Activated naive CD8-positive, alpha-beta T cell treated with anti-CD3 and anti-CD28 coated beads, Interleukin-2, amount 10 ng/mL, durations not matched to agents 7 days and 5 days (primary cell): Measurements from ENCODE around the gene DIRAS2. TPM values are rescaled to one million over a fixed set of nuclear protein-coding genes. Genes with fewer than 3 reads are reported as not detected.

Experiments used
- ATAC-seq: fragments of 150-1000 bp; cut with Tn5 transposase; one replicate; pipeline ENCODE4 v1.10.0; 2021; ENCODE audit warnings: low read depth, moderate library complexity
- POLR2A ChIA-PET: fragments of 350-600 bp; sonication (Branson Sonifier 250); formaldehyde crosslinking; loops from one replicate; lab custom pipeline; 2021; ENCODE audit warnings: antibody characterized with exemption; lab: Charles Lee
- DNase-seq: peaks from one replicate; pipeline ENCODE4 v3.0.0; 2021
- H3K27ac Mint-ChIP-seq: one replicate; pipeline ENCODE4 v1.8.0; 2022; ENCODE audit warnings: mild to moderate bottlenecking, mixed read lengths
- H3K27me3 Mint-ChIP-seq: one replicate; pipeline ENCODE4 v1.8.0; 2022; ENCODE audit warnings: mild to moderate bottlenecking, moderate library complexity, mixed read lengths
- H3K36me3 Mint-ChIP-seq: one replicate; pipeline ENCODE4 v1.8.0; 2021; ENCODE audit warnings: mild to moderate bottlenecking, mixed read lengths
- H3K4me1 Mint-ChIP-seq: one replicate; pipeline ENCODE4 v1.8.0; 2021; ENCODE audit warnings: mixed read lengths
- H3K4me3 Mint-ChIP-seq: one replicate; pipeline ENCODE4 v1.8.0; 2022; ENCODE audit warnings: mild to moderate bottlenecking, moderate library complexity, mixed read lengths
- H3K9me3 Mint-ChIP-seq: one replicate; pipeline ENCODE4 v1.8.0; 2021; ENCODE audit warnings: mixed read lengths
- total RNA-seq, 2 experiments: library from RNA; stranded (reverse); gene quantifications; one replicate each; pipeline ENCODE4 v1.2.3, GENCODE V29; 2021

The DIRAS2 gene
- total RNA-seq, 2 experiments from 2014 or later: not detected

DNA sequence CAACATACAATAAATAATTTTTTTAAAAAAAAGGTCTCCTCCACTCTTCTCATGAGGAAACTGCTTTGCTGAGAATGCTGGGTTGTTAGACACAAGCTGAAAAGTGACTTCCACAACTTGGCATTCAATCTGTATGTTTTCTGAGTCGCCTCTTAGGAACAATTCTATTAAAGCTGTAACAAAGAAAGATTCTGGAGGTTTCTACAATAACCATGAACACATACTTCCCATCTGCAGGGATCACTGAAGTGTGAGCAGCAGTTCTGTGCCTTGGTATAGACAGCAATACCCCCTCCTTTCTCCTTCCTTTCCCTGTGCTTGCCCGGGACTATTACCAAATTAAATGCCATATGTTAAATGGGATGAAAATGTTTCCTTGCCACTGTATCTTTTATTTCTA is 1.5 kb downstream of the DIRAS2 start:
- Mint-ChIP-seq H3K36me3 (no peaks in the 10 kb centered on the region), H3K4me1 (peaks cover 3% of the 10 kb centered on the region), H3K27me3 (peaks cover 61% of the 10 kb centered on the region), H3K4me3 (no peak overlapping the region), H3K9me3 (no peaks in the 10 kb centered on the region), H3K27ac (no peak overlapping the region)
- POLR2A ChIA-PET: no interaction called here
- DNase-seq (no peak), ATAC-seq (no peak)

DNA sequence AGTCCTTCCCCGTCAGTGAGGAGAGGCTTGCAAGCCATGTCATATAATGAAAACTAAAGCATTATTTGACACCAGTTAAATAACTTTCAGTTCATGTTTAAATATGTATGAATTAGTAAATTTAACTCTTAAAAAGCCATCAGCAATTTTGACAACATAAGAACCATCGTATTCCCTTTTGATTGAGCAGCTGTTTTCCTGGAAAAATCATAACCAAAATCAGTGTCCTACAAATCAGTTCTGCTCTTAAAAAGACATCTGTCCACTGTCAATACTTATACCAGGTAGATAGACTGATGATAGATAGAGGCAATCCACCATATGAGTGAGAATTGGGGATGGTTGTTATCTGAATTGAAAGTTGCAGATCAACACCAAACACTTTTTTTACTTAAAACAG is 2.3 kb downstream of the DIRAS2 start:
- Mint-ChIP-seq H3K4me3 (no peak overlapping the region), H3K27me3 (peaks cover 53% of the 10 kb centered on the region), H3K36me3 (no peaks in the 10 kb centered on the region), H3K9me3 (no peaks in the 10 kb centered on the region), H3K27ac (no peak overlapping the region), H3K4me1 (peaks cover 3% of the 10 kb centered on the region)
- POLR2A ChIA-PET: no interaction called here
- DNase-seq: no peak
- no peak for ATAC-seq

GRCh38 chr9:90637626-90638025 is 5.0 kb downstream of the DIRAS2 start:
- H3K27ac Mint-ChIP-seq: no peak overlapping the region
- POLR2A ChIA-PET: no interaction called here
- no peaks in the 10 kb centered on the region for H3K4me1 Mint-ChIP-seq
- H3K27me3 Mint-ChIP-seq: peaks cover 35% of the 10 kb centered on the region
- H3K36me3 Mint-ChIP-seq: no peaks in the 10 kb centered on the region
- no peak overlapping the region for H3K4me3 Mint-ChIP-seq
- no peak for DNase-seq
- ATAC-seq: no peak
- H3K9me3 Mint-ChIP-seq: no peaks in the 10 kb centered on the region

DNA sequence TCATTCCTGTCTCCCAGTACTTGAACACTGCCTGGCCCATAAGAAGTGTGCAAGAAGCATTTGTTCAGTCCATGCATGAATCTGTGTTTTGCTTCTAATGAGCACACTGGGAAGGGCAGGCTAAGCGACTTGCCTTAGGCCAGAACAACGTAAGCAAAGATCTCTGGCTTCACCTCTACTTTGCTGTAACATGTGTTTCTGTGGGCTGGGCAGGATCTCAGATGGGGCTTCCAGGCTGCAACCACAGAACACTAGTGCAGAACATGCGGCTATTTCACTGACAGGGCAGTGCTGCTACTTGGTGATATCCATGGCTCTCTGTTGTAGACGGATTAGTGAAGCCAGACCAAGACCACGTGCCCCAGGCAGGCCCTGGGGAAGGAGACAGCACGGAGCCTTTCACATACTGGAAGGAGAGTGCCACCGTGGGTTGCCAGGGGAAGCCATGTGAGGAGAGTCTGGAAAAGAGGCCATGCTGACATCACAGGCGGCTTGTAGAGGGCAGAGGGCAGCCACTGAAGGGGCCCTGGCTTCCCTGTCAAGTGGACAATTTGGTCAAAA is 9.9 kb downstream of the DIRAS2 start:
- Mint-ChIP-seq H3K4me3 (no peak overlapping the region), H3K36me3 (no peaks in the 10 kb centered on the region), H3K27me3 (peaks cover 3% of the 10 kb centered on the region), H3K9me3 (no peaks in the 10 kb centered on the region), H3K4me1 (no peaks in the 10 kb centered on the region), H3K27ac (no peak overlapping the region)
- DNase-seq (no peak), ATAC-seq (no peak)
- POLR2A ChIA-PET: no interaction called here

DNA sequence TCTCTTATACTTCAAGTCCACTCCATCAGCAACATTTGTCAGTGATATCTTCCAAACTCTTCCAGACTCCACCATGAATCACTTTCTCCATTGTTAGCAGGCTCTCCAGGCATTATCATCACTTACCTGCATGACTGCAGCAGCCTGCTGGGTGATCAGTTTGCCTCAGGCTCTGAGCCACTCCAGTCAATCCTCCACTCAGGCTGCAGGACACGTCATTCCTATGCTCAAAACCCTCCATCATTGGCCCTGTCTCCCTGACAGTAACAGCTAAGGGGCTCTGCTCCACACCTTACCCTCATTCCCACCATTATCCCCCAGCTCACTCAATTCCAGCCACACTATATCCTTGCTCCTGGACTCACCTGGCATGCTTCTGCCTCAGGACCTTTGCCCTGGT is 10.7 kb downstream of the DIRAS2 start:
- POLR2A ChIA-PET: no interaction called here
- H3K27me3 Mint-ChIP-seq: peaks cover 3% of the 10 kb centered on the region
- H3K27ac Mint-ChIP-seq: no peak overlapping the region
- no peak for DNase-seq
- no peaks in the 10 kb centered on the region for H3K4me1 Mint-ChIP-seq
- H3K4me3 Mint-ChIP-seq: no peak overlapping the region
- no peaks in the 10 kb centered on the region for H3K9me3 Mint-ChIP-seq
- H3K36me3 Mint-ChIP-seq: no peaks in the 10 kb centered on the region
- ATAC-seq: no peak

DNA sequence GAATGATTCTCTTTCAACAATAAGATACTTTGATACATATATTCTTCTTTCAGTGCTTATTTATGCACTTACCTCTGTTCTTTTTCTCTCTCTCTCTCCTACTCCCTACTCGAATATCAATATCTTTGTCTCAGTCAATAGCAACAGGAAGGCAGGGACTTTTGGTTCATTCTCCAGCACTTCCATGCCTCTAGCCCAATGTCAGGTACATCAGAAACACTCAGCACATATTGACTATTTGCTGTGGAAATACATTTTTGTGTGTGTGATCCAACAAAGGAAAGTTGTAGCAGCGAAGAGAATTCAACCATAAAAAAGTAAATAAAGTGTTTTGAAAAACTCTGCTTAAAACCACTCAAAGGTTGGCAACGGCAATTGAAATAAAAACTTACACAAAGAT is 12.6 kb downstream of the DIRAS2 start:
- H3K27ac Mint-ChIP-seq: no peak overlapping the region
- H3K36me3 Mint-ChIP-seq: no peaks in the 10 kb centered on the region
- H3K4me1 Mint-ChIP-seq: no peaks in the 10 kb centered on the region
- H3K4me3 Mint-ChIP-seq: no peak overlapping the region
- POLR2A ChIA-PET: no interaction called here
- H3K9me3 Mint-ChIP-seq: no peaks in the 10 kb centered on the region
- DNase-seq (no peak), ATAC-seq (no peak)
- peaks cover 3% of the 10 kb centered on the region for H3K27me3 Mint-ChIP-seq

- Mint-ChIP-seq H3K36me3 (no peaks in the 10 kb centered on the region), H3K9me3 (no peaks in the 10 kb centered on the region)
- POLR2A ChIA-PET: no interaction called here
These were observed 13.3 kb downstream of the DIRAS2 start for GRCh38 chr9:90629354-90629753.

DNA sequence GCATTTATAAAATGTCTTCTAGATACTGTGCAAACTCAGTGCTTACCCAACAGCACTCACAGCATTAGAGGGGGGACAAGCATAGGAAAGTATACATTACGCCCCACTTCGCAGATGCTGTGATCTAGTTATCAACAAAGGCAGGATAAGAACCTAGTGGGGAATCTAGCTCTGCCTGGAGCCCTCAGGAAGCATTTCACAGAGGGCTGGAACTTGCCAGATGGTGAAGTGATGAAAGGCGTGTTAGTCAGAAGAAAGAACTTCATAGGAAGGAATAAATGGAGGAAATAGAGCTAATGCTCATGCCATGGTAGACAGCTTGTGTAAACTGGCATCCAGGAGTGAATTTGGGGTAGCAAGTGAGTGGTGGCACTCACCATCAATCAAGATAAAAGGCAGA is 25.8 kb downstream of the DIRAS2 start:
- Mint-ChIP-seq H3K4me3 (no peak overlapping the region), H3K4me1 (no peaks in the 10 kb centered on the region), H3K36me3 (no peaks in the 10 kb centered on the region), H3K9me3 (no peaks in the 10 kb centered on the region), H3K27me3 (peaks cover 10% of the 10 kb centered on the region), H3K27ac (no peak overlapping the region)
- DNase-seq: no peak
- ATAC-seq: no peak
- POLR2A ChIA-PET: no interaction called here

More at GRCh38 chr9:90629354-90629753, 13.3 kb downstream of the DIRAS2 start:
- no peaks in the 10 kb centered on the region for H3K27me3 Mint-ChIP-seq
- DNase-seq (no peak), ATAC-seq (no peak)
- H3K27ac Mint-ChIP-seq: no peak overlapping the region
- no peak overlapping the region for H3K4me3 Mint-ChIP-seq
- no peaks in the 10 kb centered on the region for H3K4me1 Mint-ChIP-seq

DNA sequence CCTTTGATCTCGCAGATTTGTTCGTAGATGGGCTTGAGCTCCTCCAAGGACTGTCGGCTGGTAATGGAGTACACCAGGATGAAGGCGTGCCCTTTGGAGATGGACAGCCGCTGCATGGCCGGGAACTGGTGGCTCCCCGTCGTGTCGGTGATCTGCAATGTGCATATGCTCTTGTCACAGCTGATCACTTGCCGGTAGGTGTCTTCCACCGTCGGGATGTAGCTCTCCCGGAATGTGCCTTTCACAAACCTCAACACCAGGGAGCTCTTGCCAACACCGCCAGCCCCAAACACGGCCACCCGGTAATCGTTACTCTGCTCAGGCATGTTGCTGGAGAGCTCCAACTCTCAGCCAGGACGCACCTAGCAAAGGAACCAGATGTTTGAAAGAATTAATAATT is 29.1 kb downstream of the DIRAS2 start:
- DNase-seq: no peak
- POLR2A ChIA-PET: no interaction called here
- no peaks in the 10 kb centered on the region for H3K9me3 Mint-ChIP-seq
- peaks cover 6% of the 10 kb centered on the region for H3K27me3 Mint-ChIP-seq
- no peaks in the 10 kb centered on the region for H3K4me1 Mint-ChIP-seq
- H3K36me3 Mint-ChIP-seq: no peaks in the 10 kb centered on the region
- no peak for ATAC-seq
- no peak overlapping the region for H3K4me3 Mint-ChIP-seq
- no peak overlapping the region for H3K27ac Mint-ChIP-seq

DNA sequence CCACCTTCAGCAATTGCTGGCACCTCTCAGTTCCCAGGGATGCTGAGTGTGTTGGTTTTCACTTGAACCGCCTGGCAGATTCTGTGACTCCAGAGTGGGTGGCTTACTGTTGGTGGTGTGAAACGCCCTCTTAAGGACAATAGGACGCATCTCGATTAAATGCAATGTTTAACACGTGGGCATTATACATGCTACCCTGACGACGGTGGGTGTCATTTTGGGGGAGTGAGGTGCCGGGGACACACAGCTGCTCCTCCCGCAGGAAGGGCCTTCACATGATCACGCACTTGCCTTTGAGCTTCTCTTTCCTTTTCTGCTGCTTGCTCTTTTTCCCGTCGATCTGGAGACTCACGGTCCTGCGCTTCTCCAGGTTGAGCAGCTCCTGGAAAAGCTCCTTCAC is 29.7 kb downstream of the DIRAS2 start:
- POLR2A ChIA-PET: no interaction called here
- ATAC-seq: no peak
- no peak overlapping the region for H3K27ac Mint-ChIP-seq
- H3K4me1 Mint-ChIP-seq: no peaks in the 10 kb centered on the region
- no peaks in the 10 kb centered on the region for H3K9me3 Mint-ChIP-seq
- DNase-seq: no peak
- H3K27me3 Mint-ChIP-seq: peaks cover 4% of the 10 kb centered on the region
- H3K36me3 Mint-ChIP-seq: no peaks in the 10 kb centered on the region
- no peak overlapping the region for H3K4me3 Mint-ChIP-seq

GRCh38 chr9:90611568-90611967 is 31.1 kb downstream of the DIRAS2 start:
- POLR2A ChIA-PET: no interaction called here
- H3K9me3 Mint-ChIP-seq: no peaks in the 10 kb centered on the region
- H3K4me3 Mint-ChIP-seq: no peak overlapping the region
- no peak for ATAC-seq
- H3K27ac Mint-ChIP-seq: no peak overlapping the region
- no peaks in the 10 kb centered on the region for H3K36me3 Mint-ChIP-seq
- peaks cover 5% of the 10 kb centered on the region for H3K27me3 Mint-ChIP-seq
- no peaks in the 10 kb centered on the region for H3K4me1 Mint-ChIP-seq
- DNase-seq: no peak

DNA sequence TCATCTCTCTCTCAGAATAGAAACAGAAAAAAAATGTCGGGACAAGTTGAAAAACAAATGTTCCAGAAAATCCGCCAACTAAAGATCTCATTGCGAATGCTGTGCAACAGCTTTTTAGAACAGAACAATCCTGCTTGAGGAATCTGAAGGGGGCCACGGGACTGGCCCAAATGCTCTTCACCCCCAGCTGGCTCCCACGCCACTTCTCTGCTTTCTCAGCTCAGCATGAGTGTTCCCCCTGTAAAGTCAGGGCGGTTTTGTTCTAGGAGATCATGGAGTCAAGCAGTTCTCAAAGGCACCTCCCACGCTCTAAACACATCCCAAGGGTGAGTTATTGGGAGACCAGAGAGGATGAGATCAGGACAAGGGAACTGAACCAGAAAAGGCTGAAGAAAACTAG is 31.5 kb downstream of the DIRAS2 start:
- Mint-ChIP-seq H3K36me3 (no peaks in the 10 kb centered on the region), H3K9me3 (no peaks in the 10 kb centered on the region), H3K4me1 (no peaks in the 10 kb centered on the region), H3K4me3 (no peak overlapping the region), H3K27me3 (peaks cover 5% of the 10 kb centered on the region), H3K27ac (no peak overlapping the region)
- POLR2A ChIA-PET: no interaction called here
- DNase-seq (no peak), ATAC-seq (no peak)

GRCh38 chr9:90607701-90608516 is 34.7 kb downstream of the DIRAS2 start:
- H3K27me3 Mint-ChIP-seq: peaks cover 5% of the 10 kb centered on the region
- ATAC-seq: no peak

DNA sequence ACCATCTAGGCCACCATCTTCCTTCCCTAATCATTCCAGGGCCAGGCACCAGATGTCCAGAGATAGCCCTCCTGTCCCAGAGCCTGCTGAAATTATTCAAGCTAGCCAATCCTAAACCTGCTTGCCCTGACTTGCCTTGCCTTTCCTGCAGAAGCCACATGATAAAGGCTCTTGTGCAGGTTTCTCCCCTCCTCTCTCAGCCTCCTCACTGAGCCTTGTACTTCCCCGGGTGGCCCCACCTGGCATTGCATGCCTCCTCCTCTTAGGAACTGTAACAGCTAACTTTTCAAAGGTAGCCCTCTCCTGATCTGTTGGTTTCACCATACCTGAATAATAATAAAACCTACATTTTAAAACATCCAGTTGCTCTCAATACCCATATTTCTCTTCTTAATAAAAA is 42.6 kb downstream of the DIRAS2 start:
- POLR2A ChIA-PET: no interaction called here
- ATAC-seq (no peak), DNase-seq (no peak)
- Mint-ChIP-seq H3K4me3 (no peak overlapping the region), H3K9me3 (no peaks in the 10 kb centered on the region), H3K27me3 (peaks cover 10% of the 10 kb centered on the region), H3K27ac (no peak overlapping the region), H3K4me1 (no peaks in the 10 kb centered on the region), H3K36me3 (no peaks in the 10 kb centered on the region)

More at GRCh38 chr9:90607701-90608516, 34.7 kb downstream of the DIRAS2 start:
- POLR2A ChIA-PET: no interaction called here
- H3K4me1 Mint-ChIP-seq: no peaks in the 10 kb centered on the region
- no peak overlapping the region for H3K27ac Mint-ChIP-seq
- H3K9me3 Mint-ChIP-seq: no peaks in the 10 kb centered on the region
- no peak for DNase-seq
- no peaks in the 10 kb centered on the region for H3K36me3 Mint-ChIP-seq
- no peak overlapping the region for H3K4me3 Mint-ChIP-seq
